Hepatocyte (in vitro differentiated cells): ENCODE results near the gene TMEM245.

Source experiments
- EZH2 ChIP-seq: fragments of 200-600 bp; sonication (generic); IDR thresholded peaks from 2 replicates; pipeline ENCODE4 v1.6.1; 2016; ENCODE audit warnings: antibody characterized with exemption, mild to moderate bottlenecking, borderline replicate concordance
- TF ChIP-seq, protein P1 (sequence below): fragments of 200-600 bp; sonication (generic); IDR thresholded peaks from 2 replicates; pipeline ENCODE4 v1.5.1; 2016; ENCODE audit warnings: antibody characterized with exemption, mild to moderate bottlenecking; ENCODE audit not compliant: poor library complexity

- TF ChIP-seq, protein P1, sequence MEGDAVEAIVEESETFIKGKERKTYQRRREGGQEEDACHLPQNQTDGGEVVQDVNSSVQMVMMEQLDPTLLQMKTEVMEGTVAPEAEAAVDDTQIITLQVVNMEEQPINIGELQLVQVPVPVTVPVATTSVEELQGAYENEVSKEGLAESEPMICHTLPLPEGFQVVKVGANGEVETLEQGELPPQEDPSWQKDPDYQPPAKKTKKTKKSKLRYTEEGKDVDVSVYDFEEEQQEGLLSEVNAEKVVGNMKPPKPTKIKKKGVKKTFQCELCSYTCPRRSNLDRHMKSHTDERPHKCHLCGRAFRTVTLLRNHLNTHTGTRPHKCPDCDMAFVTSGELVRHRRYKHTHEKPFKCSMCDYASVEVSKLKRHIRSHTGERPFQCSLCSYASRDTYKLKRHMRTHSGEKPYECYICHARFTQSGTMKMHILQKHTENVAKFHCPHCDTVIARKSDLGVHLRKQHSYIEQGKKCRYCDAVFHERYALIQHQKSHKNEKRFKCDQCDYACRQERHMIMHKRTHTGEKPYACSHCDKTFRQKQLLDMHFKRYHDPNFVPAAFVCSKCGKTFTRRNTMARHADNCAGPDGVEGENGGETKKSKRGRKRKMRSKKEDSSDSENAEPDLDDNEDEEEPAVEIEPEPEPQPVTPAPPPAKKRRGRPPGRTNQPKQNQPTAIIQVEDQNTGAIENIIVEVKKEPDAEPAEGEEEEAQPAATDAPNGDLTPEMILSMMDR: no peak
- TF ChIP-seq EZH2: no peak
Observed at GRCh38 chr9:109132567-109133021, 12.8 kb upstream of the TMEM245 start.
